HCT116 (cell line): Measurements from ENCODE around the gene MAPRE2. TPM values are rescaled to one million over a fixed set of nuclear protein-coding genes. Genes with fewer than 3 reads are reported as not detected.

Experiments used
- ATAC-seq: fragments of 200-7000 bp; cut with Tn5 transposase; 2 replicates; pipeline ENCODE4 v1.9.1; 2020; ENCODE audit warnings: mild to moderate bottlenecking, moderate library complexity
- BruUV-seq: library from RNA; stranded (reverse); fragments of 400-500 nt; replicated peaks from 2 replicates; lab custom pipeline; 2021; lab: Mats Ljungman, UMichigan
- CTCF ChIA-PET: fragments of 300-600 bp; sonication (Branson Sonifier 250); formaldehyde crosslinking; loops from one replicate; lab custom pipeline; 2021; ENCODE audit warnings: antibody characterized with exemption; lab: Charles Lee
- POLR2A ChIA-PET: fragments of 300-600, 350-600 bp; sonication (Branson Sonifier 250); formaldehyde crosslinking; loops from one replicate; lab custom pipeline; 2021; ENCODE audit warnings: antibody characterized with exemption; lab: Charles Lee
- RAD21 ChIA-PET, 2 experiments: fragments of 300-600 bp; sonication (Branson Sonifier 250); formaldehyde crosslinking; loops; one replicate each; lab custom pipeline; 2023; ENCODE audit warnings: low total read pairs in 2 of 2; ENCODE audit not compliant: uncharacterized antibody in 2 of 2, unreplicated experiment in 2 of 2, low non-redundant PET in 1 of 2; lab: Charles Lee
- DNase-seq: peaks from one replicate; pipeline ENCODE4 v3.0.0-alpha.2; 2010; ENCODE audit warnings: low read depth, low spot score
- H2AFZ ChIP-seq: fragments of 200-600 bp; shearing (Covaris generic), sonication (generic); 2 replicates; pipeline ENCODE4 v1.6.1; 2017; ENCODE audit warnings: low read depth, mixed run types, mixed read lengths, antibody characterized with exemption, low read length; ENCODE audit not compliant: poor library complexity, severe bottlenecking
- H3K27ac ChIP-seq: 2 replicates; pipeline ENCODE4 v1.5.1; 2012; ENCODE audit warnings: low read depth, low read length
- H3K27me3 ChIP-seq: fragments of 200-600 bp; sonication (generic); 2 replicates; pipeline ENCODE4 v1.6.1; 2016; ENCODE audit warnings: mixed run types, low read length, mixed read lengths; ENCODE audit not compliant: insufficient read depth
- H3K36me3 ChIP-seq, 2 experiments: fragments of 200-500 bp in 1 of 2; fragments of 200-600 bp in 1 of 2; sonication (Bioruptor generic) in 1 of 2; sonication (generic) in 1 of 2; 2 replicates each; pipeline versions ENCODE4 v1.5.1 to v1.6.1; 2014 to 2016; ENCODE audit warnings: low read length in 2 of 2, inconsistent platforms in 1 of 2, mixed read lengths in 1 of 2, mixed run types in 1 of 2; ENCODE audit not compliant: insufficient read depth in 2 of 2, control insufficient read depth in 1 of 2
- H3K4me1 ChIP-seq, 2 experiments: fragments of 200-600 bp in 1 of 2; sonication (generic) in 1 of 2; 2 replicates each; pipeline versions ENCODE4 v1.5.1 to v1.6.1; 2012 to 2017; ENCODE audit warnings: low read length in 2 of 2, inconsistent platforms in 1 of 2, mild to moderate bottlenecking in 1 of 2, mixed read lengths in 1 of 2, mixed run types in 1 of 2, moderate library complexity in 1 of 2; ENCODE audit not compliant: insufficient read depth in 2 of 2, control insufficient read depth in 1 of 2
- H3K4me2 ChIP-seq: fragments of 200-600 bp; sonication (generic); 2 replicates; pipeline ENCODE4 v1.6.1; 2017; ENCODE audit warnings: mixed run types, low read length, mixed read lengths
- H3K4me3 ChIP-seq, 2 experiments: fragments of 200-600 bp in 1 of 2; sonication (generic) in 1 of 2; replicated peaks in 1 of 2; 2 replicates each; pipeline ENCODE4 v1.5.1; 2011 to 2016; ENCODE audit warnings: low read length in 2 of 2, control low read depth in 1 of 2, low read depth in 1 of 2, mild to moderate bottlenecking in 1 of 2, mixed read lengths in 1 of 2, mixed run types in 1 of 2
- H3K79me2 ChIP-seq: fragments of 200-600 bp; sonication (generic); 2 replicates; pipeline ENCODE4 v1.6.1; 2017; ENCODE audit warnings: mild to moderate bottlenecking, mixed run types, low read length, moderate library complexity, mixed read lengths; ENCODE audit not compliant: insufficient read depth
- H3K9ac ChIP-seq: fragments of 200-600 bp; sonication (generic); 2 replicates; pipeline ENCODE4 v1.6.1; 2016; ENCODE audit warnings: low read length, mixed read lengths
- H3K9me2 ChIP-seq: fragments of 200-600 bp; sonication (generic), shearing (Covaris generic); 2 replicates; pipeline ENCODE4 v1.6.1; 2017; ENCODE audit warnings: mixed run types, mild to moderate bottlenecking, moderate library complexity; ENCODE audit not compliant: insufficient read depth
- H3K9me3 ChIP-seq, 2 experiments: fragments of 200-500 bp in 1 of 2; fragments of 200-600 bp in 1 of 2; sonication (Bioruptor generic) in 1 of 2; sonication (generic) in 1 of 2; 2 replicates each; pipeline ENCODE4 v1.6.1; 2014 to 2017; ENCODE audit warnings: low read length in 2 of 2, mixed read lengths in 2 of 2, inconsistent platforms in 1 of 2, low read depth in 1 of 2, mild to moderate bottlenecking in 1 of 2, mixed run types in 1 of 2, moderate library complexity in 1 of 2; ENCODE audit not compliant: control insufficient read depth in 1 of 2, insufficient read depth in 1 of 2
- H4K20me1 ChIP-seq: fragments of 200-600 bp; sonication (generic), shearing (Covaris generic); 2 replicates; pipeline ENCODE4 v1.6.1; 2017; ENCODE audit warnings: mixed run types, mild to moderate bottlenecking, moderate library complexity; ENCODE audit not compliant: insufficient read depth
- ATF3 ChIP-seq: IDR thresholded peaks from 2 replicates; pipeline ENCODE4 v1.6.1; 2012
- EGR1 ChIP-seq: IDR thresholded peaks from 2 replicates; pipeline ENCODE4 v1.6.1; 2012; ENCODE audit warnings: low read depth
- POLR2A ChIP-seq: IDR thresholded peaks from 2 replicates; pipeline ENCODE4 v1.7.0; 2011; ENCODE audit warnings: borderline replicate concordance; ENCODE audit not compliant: insufficient read depth, insufficient read length; ENCODE audit errors: extremely low read depth
- SIN3A ChIP-seq: IDR thresholded peaks from 2 replicates; pipeline ENCODE4 v1.6.1; 2012; ENCODE audit warnings: low read depth
- SP1 ChIP-seq: IDR thresholded peaks from 2 replicates; pipeline ENCODE4 v1.6.1; 2012; ENCODE audit warnings: low read depth
- SRF ChIP-seq: IDR thresholded peaks from 2 replicates; pipeline ENCODE4 v1.6.1; 2012; ENCODE audit warnings: low read depth
- ZFX ChIP-seq: fragments of 450-650 bp; IDR thresholded peaks from 2 replicates; pipeline ENCODE4 v1.6.1; 2017
- ZNF274 ChIP-seq: fragments of 200-500 bp; sonication (Bioruptor generic); IDR thresholded peaks from 2 replicates; pipeline ENCODE4 v1.6.1; 2014; ENCODE audit warnings: mild to moderate bottlenecking, low read depth, low read length, inconsistent platforms
- intact Hi-C: fragments of 100-400 bp; cut with micrococcal nuclease; formaldehyde crosslinking; loops from 2 replicates; pipeline ENCODE4 v1.10.0; 2022
- total RNA-seq: library from RNA; stranded (reverse); gene quantifications from one replicate; pipeline ENCODE4 v1.2.1, GENCODE V29; 2021; ENCODE audit not compliant: unreplicated experiment
- TF ChIP-seq, protein P1 (sequence below): IDR thresholded peaks from 2 replicates; pipeline ENCODE4 v1.6.1; 2012; ENCODE audit warnings: low read depth

Gene MAPRE2
- total RNA-seq, 1 experiment from 2014 or later: 17.2 TPM

DNA sequence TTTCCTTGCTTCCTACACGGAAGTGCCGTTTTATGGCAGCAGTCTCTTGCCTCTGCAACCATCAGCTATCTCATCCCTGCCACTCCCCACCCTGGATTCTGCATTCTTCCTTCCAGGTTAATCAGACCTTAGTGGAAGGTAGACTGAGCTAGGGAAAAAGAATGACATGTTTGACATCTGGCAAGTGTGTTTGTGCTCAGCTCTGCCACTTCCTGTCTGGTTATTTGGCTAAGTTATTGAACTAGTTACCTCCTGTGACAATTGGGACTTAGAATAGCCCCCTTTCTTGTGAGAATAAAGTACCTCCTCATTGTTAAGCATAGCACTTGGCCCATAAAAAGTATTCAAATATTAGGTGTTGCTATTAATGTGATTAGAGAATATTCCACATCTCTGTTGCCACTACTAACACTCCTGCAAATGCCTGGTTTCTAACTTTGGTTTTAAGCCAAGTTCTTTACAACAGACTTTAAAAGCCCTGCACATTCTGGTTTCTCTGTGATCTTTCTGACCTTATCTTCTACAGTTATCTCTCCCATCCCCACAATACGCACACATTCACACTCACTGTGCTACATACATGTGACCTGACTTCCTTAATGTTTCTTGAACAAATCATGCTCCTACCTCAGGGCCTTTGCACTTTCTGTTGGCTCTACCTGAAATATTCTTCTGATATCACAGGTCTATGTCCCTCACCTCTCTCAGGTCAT is 10.8 kb upstream of the MAPRE2 start:
- Histone ChIP-seq H4K20me1 (no peaks in the 10 kb centered on the region), H3K27me3 (no peaks in the 10 kb centered on the region), H2AFZ (no peak overlapping the region), H3K4me3 (no peak overlapping the region), H3K36me3 (no peaks in the 10 kb centered on the region), H3K79me2 (no peaks in the 10 kb centered on the region), H3K4me1 (no peaks in the 10 kb centered on the region), H3K9me2 (no peaks in the 10 kb centered on the region), H3K9me3 (no peaks in the 10 kb centered on the region), H3K27ac (no peak overlapping the region), H3K4me2 (no peak overlapping the region), H3K9ac (no peak overlapping the region)
- TF ChIP-seq SRF: no peak
- TF ChIP-seq, protein P1, sequence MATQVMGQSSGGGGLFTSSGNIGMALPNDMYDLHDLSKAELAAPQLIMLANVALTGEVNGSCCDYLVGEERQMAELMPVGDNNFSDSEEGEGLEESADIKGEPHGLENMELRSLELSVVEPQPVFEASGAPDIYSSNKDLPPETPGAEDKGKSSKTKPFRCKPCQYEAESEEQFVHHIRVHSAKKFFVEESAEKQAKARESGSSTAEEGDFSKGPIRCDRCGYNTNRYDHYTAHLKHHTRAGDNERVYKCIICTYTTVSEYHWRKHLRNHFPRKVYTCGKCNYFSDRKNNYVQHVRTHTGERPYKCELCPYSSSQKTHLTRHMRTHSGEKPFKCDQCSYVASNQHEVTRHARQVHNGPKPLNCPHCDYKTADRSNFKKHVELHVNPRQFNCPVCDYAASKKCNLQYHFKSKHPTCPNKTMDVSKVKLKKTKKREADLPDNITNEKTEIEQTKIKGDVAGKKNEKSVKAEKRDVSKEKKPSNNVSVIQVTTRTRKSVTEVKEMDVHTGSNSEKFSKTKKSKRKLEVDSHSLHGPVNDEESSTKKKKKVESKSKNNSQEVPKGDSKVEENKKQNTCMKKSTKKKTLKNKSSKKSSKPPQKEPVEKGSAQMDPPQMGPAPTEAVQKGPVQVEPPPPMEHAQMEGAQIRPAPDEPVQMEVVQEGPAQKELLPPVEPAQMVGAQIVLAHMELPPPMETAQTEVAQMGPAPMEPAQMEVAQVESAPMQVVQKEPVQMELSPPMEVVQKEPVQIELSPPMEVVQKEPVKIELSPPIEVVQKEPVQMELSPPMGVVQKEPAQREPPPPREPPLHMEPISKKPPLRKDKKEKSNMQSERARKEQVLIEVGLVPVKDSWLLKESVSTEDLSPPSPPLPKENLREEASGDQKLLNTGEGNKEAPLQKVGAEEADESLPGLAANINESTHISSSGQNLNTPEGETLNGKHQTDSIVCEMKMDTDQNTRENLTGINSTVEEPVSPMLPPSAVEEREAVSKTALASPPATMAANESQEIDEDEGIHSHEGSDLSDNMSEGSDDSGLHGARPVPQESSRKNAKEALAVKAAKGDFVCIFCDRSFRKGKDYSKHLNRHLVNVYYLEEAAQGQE: no peak
- intact Hi-C loops: no loop called here
- CTCF ChIA-PET: interaction anchor here (1.2 kb wide), 1 partner anchor 9 kb away, joined by 7 read pairs; no protein-coding TSS in a partner anchor
- DNase-seq (no peak), ATAC-seq (no peak)
- RAD21 ChIA-PET: no interaction called here
- POLR2A ChIA-PET: interaction anchor here (1.1 kb wide), 1 partner anchor 11 kb away, joined by 3 read pairs; the partner anchor contains the start of gene MAPRE2
- no TSS peak for BruUV-seq

- H4K20me1 ChIP-seq: no peaks in the 10 kb centered on the region
- BruUV-seq: no TSS peak
- H3K27me3 ChIP-seq: no peaks in the 10 kb centered on the region
- H3K79me2 ChIP-seq: no peaks in the 10 kb centered on the region
- H3K27ac ChIP-seq: no peak overlapping the region
- intact Hi-C loops: no loop called here
- H3K9me3 ChIP-seq: no peaks in the 10 kb centered on the region
- no peak overlapping the region for H3K4me2 ChIP-seq
- H3K9me2 ChIP-seq: no peaks in the 10 kb centered on the region
- H3K36me3 ChIP-seq: no peaks in the 10 kb centered on the region
- no peak overlapping the region for H2AFZ ChIP-seq
- no peak overlapping the region for H3K4me3 ChIP-seq
- ChIA-PET CTCF (no interaction called here), RAD21 (no interaction called here), POLR2A (no interaction called here)
- ATAC-seq (no peak), DNase-seq (no peak)
- no peak overlapping the region for H3K9ac ChIP-seq
- H3K4me1 ChIP-seq: no peaks in the 10 kb centered on the region
- TF ChIP-seq ATF3 (no peak), ZNF274 (no peak), POLR2A (no peak), SRF (no peak), SP1 (no peak), ZFX (no peak), SIN3A (no peak), EGR1 (no peak)
- TF ChIP-seq, protein P1: no peak
Observed at GRCh38 chr18:35032113-35032512, 9.1 kb upstream of the MAPRE2 start.
